Cardiac septum (tissue), 1 donor: Measurements from ENCODE around the gene BAIAP2. TPM values are rescaled to one million over a fixed set of nuclear protein-coding genes. Genes with fewer than 3 reads are reported as not detected.

Experiments
- DNase-seq: peaks from one replicate; pipeline ENCODE4 v3.0.0-alpha.2; 2020; ENCODE audit warnings: low spot score
- intact Hi-C: fragments of 100-400 bp; cut with DNase I; formaldehyde crosslinking; loops from one replicate; pipeline ENCODE4 v1.14.0; 2022
- total RNA-seq: library from RNA; stranded (reverse); fragmentation: NEBNext Ultra II Directional; extraction: Animal tissue kit (Norgen Biotek cat#: 25700); gene quantifications from one replicate; pipeline ENCODE4 v1.2.1, GENCODE V29; 2021
- donor health status: DM: no; HTN: no; CAD: no.

BAIAP2 gene
- total RNA-seq, 1 donor from 2014 or later = 9.8 TPM

- no peak for DNase-seq
- intact Hi-C loops = no loop called here
These were observed 80.3 kb downstream of the BAIAP2 start for GRCh38 chr17:81115219-81115618.

GRCh38 chr17:81115749-81116464, 81.0 kb downstream of the BAIAP2 start:
- intact Hi-C loops = no loop called here
- no peak for DNase-seq

- no peak for DNase-seq
These were observed 81.8 kb downstream of the BAIAP2 start for GRCh38 chr17:81116704-81117103.

GRCh38 chr17:81117672-81118198, 82.8 kb downstream of the BAIAP2 start:
- intact Hi-C loops = no loop called here
- DNase-seq = no peak

More at GRCh38 chr17:81116704-81117103, 81.8 kb downstream of the BAIAP2 start:
- intact Hi-C loops = no loop called here

- intact Hi-C loops = no loop called here
- no peak for DNase-seq
These were observed 83.6 kb downstream of the BAIAP2 start for GRCh38 chr17:81118308-81119221.

GRCh38 chr17:81119223-81120148, 84.5 kb downstream of the BAIAP2 start:
- intact Hi-C loops = no loop called here
- peak; percentile 88 for DNase-seq

- DNase-seq = no peak
- intact Hi-C loops = no loop called here
These were observed 85.2 kb downstream of the BAIAP2 start for GRCh38 chr17:81120149-81120484.

GRCh38 chr17:81120695-81121621, 86.0 kb downstream of the BAIAP2 start:
- DNase-seq = no peak
- intact Hi-C loops = no loop called here

- intact Hi-C loops = no loop called here
These were observed 87.1 kb downstream of the BAIAP2 start for GRCh38 chr17:81121841-81122733.

GRCh38 chr17:81123052-81124048, 88.4 kb downstream of the BAIAP2 start:
- intact Hi-C loops = no loop called here
- DNase-seq = no peak

More at GRCh38 chr17:81121841-81122733, 87.1 kb downstream of the BAIAP2 start:
- no peak for DNase-seq

- intact Hi-C loops = no loop called here
- no peak for DNase-seq
These were observed 89.4 kb downstream of the BAIAP2 start for GRCh38 chr17:81124377-81124776.

- no peak for DNase-seq
- intact Hi-C loops = no loop called here
These were observed 90.7 kb downstream of the BAIAP2 start for GRCh38 chr17:81125573-81126081.

- DNase-seq = no peak
- intact Hi-C loops = no loop called here
These were observed 91.6 kb downstream of the BAIAP2 start for GRCh38 chr17:81126281-81127132.

GRCh38 chr17:81127133-81127455, 92.1 kb downstream of the BAIAP2 start:
- no peak for DNase-seq
- intact Hi-C loops = no loop called here

GRCh38 chr17:81127526-81128177, 92.7 kb downstream of the BAIAP2 start:
- DNase-seq = no peak
- intact Hi-C loops = no loop called here
